RWPE1 (cell line): ENCODE measurements around the gene MAN2B1.

Experiments
- CTCF ChIA-PET: fragments of 350-600 bp; sonication (Branson Sonifier 250); formaldehyde crosslinking; extraction: SDS; loops from one replicate; lab custom pipeline; 2021; lab: Yijun Ruan, JAX
- POLR2A ChIA-PET: fragments of 400-600 bp; formaldehyde crosslinking; extraction: SDS; loops from one replicate; lab custom pipeline; 2020; ENCODE audit warnings: antibody characterized with exemption; ENCODE audit not compliant: low non-redundant PET; lab: Yijun Ruan, JAX
- DNase-seq: peaks from one replicate; pipeline ENCODE4 v3.0.0; 2012; ENCODE audit warnings: low spot score
- H3K27ac ChIP-seq: fragments of 450-650 bp; 2 replicates; pipeline ENCODE4 v1.5.1; 2017
- CTCF ChIP-seq: fragments of 450-650 bp; conservative IDR thresholded peaks from 2 replicates; pipeline ENCODE4 v1.5.1; 2017; ENCODE audit warnings: low read depth, mild to moderate bottlenecking

Gene MAN2B1

GRCh38 chr19:12675399-12675798 lies 8.9 kb upstream of the MAN2B1 start:
- ChIA-PET CTCF (no interaction called here), POLR2A (no interaction called here)
- no peak for TF ChIP-seq CTCF
- DNase-seq: no peak
- no peak overlapping the region; the same call in 1 of the 2 replicates for H3K27ac ChIP-seq

- DNase-seq: no peak
- H3K27ac ChIP-seq: peak overlapping the region; percentile 32
- TF ChIP-seq CTCF: no peak
- CTCF ChIA-PET: interaction anchor here (0.5 to 1.4 kb wide), 5 partner anchors 9 to 613 kb away, joined by 3 to 5 read pairs (median 4); partner anchors contain the start of gene DHPS
- POLR2A ChIA-PET: no interaction called here
Observed at GRCh38 chr19:12672744-12673143, 6.2 kb upstream of the MAN2B1 start.

GRCh38 chr19:12670159-12670928 lies 3.8 kb upstream of the MAN2B1 start:
- no peak for TF ChIP-seq CTCF
- CTCF ChIA-PET: no interaction called here
- POLR2A ChIA-PET: no interaction called here
- H3K27ac ChIP-seq: peak overlapping the region; percentile 87
- DNase-seq: no peak

- ChIA-PET CTCF (no interaction called here), POLR2A (interaction anchor here (0.5 kb wide), 1 partner anchor 8 kb away, joined by 3 read pairs; no protein-coding TSS in a partner anchor)
- peak; percentile 66 for DNase-seq
- peak overlapping the region; percentile 87 for H3K27ac ChIP-seq
- no peak for TF ChIP-seq CTCF
Observed at GRCh38 chr19:12669270-12670158, 3.0 kb upstream of the MAN2B1 start.

GRCh38 chr19:12668932-12669269 lies 2.4 kb upstream of the MAN2B1 start:
- H3K27ac ChIP-seq: peak overlapping the region; percentile 87
- ChIA-PET CTCF (no interaction called here), POLR2A (interaction anchor here (0.5 to 0.6 kb wide), 2 partner anchors 9 to 123 kb away, joined by 3 read pairs; no protein-coding TSS in a partner anchor)
- DNase-seq: peak; percentile 53
- TF ChIP-seq CTCF: no peak

GRCh38 chr19:12668346-12668745 lies 1.8 kb upstream of the MAN2B1 start:
- peak overlapping the region; percentile 87 for H3K27ac ChIP-seq
- TF ChIP-seq CTCF: no peak
- no peak for DNase-seq
- ChIA-PET CTCF (no interaction called here), POLR2A (interaction anchor here (0.6 kb wide), 1 partner anchor 123 kb away, joined by 3 read pairs; no protein-coding TSS in a partner anchor)
